GM12891 (cell line): Measurements from ENCODE around the gene COQ4.

Experiments
- POLR2A ChIP-seq: IDR thresholded peaks from 2 replicates; pipeline ENCODE4 v1.6.1; 2011; ENCODE audit warnings: low read depth, low read length, control low read depth
- POLR2AphosphoS5 ChIP-seq: IDR thresholded peaks from 2 replicates; pipeline ENCODE4 v1.6.1; 2011; ENCODE audit warnings: low read depth, low read length, control low read depth

DNA sequence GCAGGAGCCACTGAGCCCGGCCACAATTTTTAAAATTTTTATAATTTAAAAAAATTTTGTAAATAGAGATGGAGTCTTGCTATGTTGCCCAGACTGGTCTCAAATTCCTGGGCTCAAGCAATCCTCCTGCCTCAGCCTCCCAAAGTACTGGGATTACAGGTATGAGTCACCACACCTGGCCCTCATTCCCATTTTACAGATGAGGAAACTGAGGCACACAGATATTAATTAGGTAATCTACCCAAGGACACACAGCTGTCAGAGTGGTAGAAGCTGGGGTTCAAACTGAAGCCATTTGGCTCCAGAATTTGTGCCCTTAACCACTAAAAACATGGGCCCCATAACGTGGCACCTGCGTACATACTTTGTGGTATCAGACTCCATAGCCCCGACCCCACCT lies 7.9 kb upstream of the COQ4 start:
- TF ChIP-seq POLR2AphosphoS5 (no peak), POLR2A (no peak)
